HCEC 1CT (cell line): ENCODE data around the gene MYH14.
"Not testable (repeated sequence)": the region's sequence is repeated elsewhere in the genome, so short reads cannot be mapped to it uniquely, and the experiment has no call there.

Source experiments
- DNase-seq: peaks from one replicate; pipeline ENCODE4 v3.0.0-alpha.2; 2017

MYH14 gene

DNA sequence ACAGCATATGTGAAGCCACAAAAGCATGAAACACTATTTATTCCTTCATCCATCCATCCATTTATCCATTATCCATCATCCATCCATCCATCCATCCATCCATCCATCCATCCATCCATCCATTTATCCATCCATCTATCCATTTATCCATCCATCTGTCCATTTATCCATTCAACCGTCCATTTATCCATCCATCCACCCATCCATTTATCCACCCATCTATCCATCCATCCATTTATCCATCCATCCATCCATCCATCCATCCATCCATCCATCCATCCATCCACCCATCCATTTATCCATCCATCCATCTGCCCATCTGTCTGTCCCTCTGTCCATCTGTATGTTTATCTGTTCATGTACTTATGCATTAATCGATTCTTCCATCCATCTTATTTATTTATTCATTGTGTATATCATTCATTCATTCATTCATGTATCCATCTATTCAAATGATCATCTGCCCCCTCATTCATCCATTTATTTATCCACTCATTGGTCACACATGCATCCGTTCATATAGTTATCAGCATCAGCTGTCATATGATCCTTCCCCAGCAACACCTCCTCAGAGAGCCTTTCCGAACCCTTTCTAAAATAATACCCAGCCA, 7.0 kb upstream of the MYH14 start:
- DNase-seq: no peak

- DNase-seq: no peak
Observed at GRCh38 chr19:50197348-50197747, 6.1 kb upstream of the MYH14 start.

DNA sequence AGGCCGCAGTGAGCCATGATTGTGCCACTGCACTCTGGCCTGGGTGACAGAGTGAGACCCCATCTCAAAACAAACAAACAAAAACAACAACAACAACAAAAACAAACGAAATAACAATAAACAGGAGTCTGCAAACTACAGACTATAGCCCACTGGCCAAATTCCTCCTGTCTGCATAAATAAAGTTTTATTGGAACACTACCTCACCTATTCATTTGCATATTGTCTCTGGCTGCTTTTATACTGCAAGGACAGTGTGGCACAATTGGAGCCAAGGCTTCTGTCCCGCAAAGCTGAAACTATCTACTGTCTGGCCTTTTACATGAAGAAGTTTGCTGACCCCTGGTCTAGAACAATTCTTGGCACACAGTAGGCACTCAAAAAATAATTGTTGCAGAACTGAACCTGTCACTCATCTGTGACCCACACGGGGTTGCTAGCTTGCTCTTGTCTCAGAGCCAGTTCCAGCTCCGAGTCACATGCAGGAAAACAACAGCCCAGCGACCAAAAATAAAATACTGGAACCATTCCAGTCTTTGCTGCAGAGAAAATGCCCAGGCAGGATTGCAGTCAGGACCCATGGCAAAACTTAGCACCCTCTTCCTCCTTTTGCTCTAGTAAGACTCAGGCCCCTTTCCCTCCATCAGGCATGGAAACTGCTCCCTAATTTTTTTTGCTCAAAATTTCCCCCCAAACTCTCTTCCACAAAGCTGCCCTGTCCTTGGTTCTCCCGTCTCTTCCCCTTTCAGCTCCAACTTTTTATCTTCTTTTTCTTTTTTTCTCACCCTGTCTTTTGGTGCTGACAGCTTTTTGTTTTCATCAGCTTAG, 4.8 kb upstream of the MYH14 start:
- no peak for DNase-seq

DNA sequence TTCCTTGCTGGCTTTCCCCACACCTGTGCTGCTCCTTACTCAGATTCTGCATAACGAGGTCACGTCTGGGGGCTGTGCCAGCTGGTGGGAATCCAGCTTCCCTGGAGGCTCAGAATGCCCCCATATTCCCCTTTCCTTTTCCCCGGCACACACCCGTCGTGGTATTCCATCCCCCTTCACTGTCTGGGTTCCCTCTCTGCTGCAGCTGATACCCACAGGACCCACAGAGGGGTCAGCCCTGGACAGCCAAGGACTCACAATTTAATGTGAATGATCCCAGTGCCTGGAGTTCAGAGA, 4.2 kb upstream of the MYH14 start:
- no peak for DNase-seq

- DNase-seq: no peak
Observed at GRCh38 chr19:50202386-50202785, 1.0 kb upstream of the MYH14 start.

DNA sequence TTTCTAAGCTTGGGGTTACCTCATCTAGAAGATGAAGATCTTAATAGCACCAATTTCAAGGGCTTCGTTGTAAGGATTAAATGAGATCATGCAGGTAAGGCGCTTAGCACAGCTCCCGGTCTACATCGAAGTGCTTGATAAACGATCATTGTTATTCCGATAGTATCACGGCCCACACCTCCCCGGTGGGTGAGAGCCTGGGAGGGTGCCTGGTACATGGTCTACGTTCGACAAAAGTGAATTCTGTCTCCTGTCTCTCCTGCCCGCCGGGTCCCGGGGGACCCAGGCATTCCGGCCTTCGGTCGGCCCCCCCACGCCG, 501 bp upstream of the MYH14 start:
- DNase-seq: no peak

GRCh38 chr19:50204081-50204428, 633 bp downstream of the MYH14 start:
- no peak for DNase-seq

- no peak for DNase-seq
Observed at GRCh38 chr19:50204811-50205675, 1.6 kb downstream of the MYH14 start.

DNA sequence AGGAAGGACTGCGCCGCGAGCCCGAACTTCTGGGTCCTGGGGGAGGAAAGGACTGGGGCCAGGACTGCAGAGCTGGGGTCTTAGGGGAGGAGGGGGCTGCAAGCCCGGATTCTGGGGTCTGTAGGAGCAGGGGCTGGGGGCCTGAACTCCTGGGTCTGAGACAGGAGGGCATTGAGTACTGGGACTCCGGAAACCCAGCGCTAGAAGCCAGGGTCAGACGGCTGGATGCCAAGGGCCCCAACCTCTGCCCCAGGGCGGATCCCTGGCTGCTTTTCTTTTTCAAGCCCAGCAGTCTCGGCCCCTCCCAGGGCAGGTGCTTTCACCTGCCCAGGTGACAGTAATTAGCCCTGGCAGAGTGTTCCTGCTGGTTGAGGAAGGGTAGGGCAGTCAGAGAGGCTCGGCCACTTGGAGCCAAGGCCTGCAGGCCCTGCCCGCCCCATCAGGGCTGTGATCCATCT, 2.3 kb downstream of the MYH14 start:
- DNase-seq: no peak

GRCh38 chr19:50206191-50206590, 2.8 kb downstream of the MYH14 start:
- no peak for DNase-seq

DNA sequence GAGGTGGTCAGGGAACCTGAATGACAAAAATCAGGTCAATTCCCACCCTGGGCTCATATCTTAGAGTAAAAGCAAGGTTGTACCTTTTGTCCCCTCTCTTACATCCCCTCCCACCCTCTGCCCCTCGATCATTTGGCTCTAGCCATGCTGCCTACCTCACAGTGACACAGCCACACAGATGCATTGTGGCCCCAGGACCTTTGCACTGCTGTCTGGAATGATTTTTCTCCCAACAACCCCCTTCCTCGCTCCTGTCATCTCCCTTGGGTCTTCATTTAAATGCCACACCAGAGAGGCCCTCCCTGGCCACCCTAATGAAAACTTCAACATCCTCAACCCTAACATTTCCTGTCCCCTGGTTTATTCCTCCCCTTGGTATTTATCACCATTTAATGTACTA, 4.3 kb downstream of the MYH14 start:
- no peak for DNase-seq

DNA sequence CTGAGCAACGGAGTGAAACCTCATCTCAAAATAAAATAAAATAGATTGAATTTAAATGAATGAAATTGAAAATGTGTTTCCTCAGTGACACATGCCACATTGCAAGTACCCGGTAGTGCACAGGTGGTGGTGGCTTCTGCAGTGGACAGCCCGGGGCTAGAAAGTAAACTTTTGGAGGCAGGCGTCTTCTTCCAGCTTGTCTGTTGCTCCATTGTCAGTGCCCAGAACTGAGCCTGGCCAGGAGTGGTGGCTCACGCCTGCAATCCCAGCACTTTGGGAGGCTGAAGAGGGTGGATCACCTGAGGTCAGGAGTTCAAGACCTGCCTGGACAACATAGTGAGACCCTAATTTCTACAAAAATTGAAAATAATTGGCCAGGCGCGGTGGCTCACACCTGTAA, 5.7 kb downstream of the MYH14 start:
- DNase-seq: no peak

DNA sequence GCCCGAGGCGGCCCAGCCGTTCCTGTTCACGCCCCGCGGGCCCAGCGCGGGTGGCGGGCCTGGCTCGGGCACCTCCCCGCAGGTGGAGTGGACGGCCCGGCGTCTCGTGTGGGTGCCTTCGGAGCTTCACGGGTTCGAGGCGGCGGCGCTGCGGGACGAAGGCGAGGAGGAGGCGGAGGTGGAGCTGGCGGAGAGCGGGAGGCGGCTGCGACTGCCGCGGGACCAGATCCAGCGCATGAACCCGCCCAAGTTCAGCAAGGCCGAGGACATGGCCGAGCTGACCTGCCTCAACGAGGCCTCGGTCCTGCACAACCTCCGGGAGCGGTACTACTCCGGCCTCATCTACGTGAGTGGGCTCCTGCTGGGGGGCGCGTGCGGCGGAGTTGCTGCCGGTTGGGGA, 7.0 kb downstream of the MYH14 start:
- no peak for DNase-seq

DNA sequence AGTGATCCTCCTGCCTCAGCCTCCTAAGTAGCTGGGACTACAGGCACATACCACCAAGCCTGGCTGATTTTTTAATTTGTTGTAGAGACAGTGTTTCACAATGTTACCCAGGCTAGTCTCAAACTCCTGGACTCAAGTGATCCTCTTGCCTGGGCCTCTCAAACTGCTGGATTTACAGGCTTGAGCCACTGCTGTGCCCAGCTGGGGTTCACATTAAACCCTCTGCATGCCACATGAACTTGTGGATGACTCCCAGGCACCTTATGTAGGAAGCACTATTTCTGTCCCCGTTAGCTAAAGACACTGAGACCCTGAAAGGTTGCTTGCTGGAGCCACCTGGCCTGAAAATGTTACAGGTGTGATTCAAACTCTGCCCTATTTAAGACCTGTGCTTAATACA, 10.5 kb downstream of the MYH14 start:
- no peak for DNase-seq

GRCh38 chr19:50214699-50215543, 11.5 kb downstream of the MYH14 start:
- no peak for DNase-seq

- DNase-seq: no peak
Observed at GRCh38 chr19:50215820-50216219, 12.4 kb downstream of the MYH14 start.

- no peak for DNase-seq
Observed at GRCh38 chr19:50221087-50221486, 17.7 kb downstream of the MYH14 start.

DNA sequence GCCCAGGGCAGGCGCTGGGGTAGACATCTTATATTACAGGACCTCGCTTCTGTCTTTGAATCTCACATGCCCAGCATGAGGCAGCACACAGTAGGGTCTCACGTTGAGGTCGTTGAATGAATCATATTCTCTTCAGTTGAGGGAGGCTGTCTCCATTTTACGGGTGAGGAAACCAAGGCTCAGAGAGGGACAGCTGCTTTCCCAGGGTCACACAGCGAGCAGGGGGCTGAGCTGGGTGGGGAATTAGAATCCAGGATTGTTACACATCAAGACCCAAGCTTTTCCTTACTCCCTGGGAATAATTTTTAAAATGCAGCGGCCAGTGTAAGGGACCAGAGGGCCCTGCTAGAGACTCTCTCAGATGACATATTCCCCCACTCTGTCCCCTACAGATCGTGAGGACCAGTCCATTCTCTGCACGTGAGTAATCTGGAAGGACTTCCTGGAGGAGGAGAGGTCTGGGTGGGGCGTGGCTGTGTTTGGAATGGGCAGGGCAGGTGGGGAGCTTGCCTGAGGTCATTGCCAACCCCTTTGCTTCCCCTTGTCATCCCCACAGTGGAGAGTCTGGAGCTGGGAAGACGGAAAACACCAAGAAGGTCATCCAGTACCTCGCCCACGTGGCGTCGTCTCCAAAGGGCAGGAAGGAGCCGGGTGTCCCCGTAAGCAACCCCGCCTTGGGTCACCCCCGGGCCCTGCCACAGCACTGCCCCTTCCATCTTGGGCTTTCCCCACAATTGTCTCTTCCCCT, 19.4 kb downstream of the MYH14 start:
- no peak for DNase-seq

DNA sequence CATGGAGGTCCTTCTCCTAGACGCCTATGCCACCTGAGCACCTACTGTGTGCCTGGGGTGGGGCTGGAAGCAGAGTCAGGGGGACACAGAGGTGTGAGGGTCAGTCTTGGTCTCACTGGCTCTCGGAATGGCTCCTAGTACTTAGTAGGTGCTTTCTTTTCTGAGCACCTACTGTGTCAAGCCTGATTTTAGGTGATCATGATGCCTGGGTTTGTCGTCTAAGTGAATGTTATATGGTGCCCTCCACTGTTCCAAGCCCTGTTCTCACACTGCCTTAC, 20.0 kb downstream of the MYH14 start:
- no peak for DNase-seq

DNA sequence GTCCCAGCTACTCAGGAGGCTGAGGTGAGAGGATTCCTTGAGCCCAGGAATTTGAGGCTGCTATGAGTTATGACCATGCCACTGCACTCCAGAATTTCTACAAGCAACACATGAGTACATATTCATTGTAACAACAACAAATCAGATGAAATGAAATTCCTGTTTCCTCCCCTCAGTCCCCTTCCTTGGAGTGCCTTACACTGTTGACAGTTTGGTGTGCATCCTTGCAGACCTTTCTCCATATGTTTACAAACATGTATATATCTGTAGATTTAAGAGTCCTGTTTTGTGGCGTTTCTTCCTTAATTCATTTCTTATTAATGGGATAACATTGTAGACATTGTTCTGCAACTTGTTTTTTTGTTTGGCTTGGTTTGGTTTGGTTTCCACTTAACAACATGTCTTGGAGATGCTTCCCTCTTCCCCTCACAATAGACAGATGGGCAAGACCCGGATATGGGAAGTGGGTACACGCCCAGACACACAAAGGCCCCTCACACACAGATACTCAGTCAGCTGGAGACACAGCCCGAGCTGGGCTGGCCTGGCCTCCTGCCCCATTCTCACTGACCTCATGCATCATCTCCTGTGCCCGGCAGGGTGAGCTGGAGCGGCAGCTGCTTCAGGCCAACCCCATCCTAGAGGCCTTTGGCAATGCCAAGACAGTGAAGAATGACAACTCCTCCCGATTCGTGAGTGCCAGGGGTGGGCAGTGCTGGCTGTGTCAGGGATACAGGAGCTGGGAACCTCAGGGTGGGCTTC, 21.7 kb downstream of the MYH14 start:
- no peak for DNase-seq

GRCh38 chr19:50226536-50226935, 23.1 kb downstream of the MYH14 start:
- DNase-seq: no peak

DNA sequence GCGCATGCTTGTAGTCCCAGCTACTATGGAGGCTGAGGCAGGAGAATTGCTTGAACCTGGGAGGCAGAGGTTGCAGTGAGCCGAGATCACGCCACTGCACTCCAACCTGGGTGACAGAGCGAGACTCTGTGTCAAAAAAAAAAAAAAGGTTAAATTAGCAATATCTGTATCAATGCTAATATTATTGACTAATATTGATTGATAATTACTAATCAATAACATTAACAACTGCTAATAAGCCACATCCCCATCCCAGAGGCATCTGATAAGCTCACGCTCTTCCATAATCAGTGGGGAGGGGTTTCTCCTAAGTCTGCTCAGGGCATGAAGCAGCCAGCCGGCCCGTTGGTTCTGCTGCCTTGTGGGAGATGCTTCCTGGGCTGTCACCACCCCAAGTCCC, 24.7 kb downstream of the MYH14 start:
- not testable (repeated sequence) for DNase-seq
